ENCODE results near the gene FHOD3. TPM values are rescaled to one million over a fixed set of nuclear protein-coding genes. Genes with fewer than 3 reads are reported as not detected.

Gene FHOD3
- total and polyA plus RNA-seq, 5 donors from 2014 or later = not detected

- H3K27me3 Mint-ChIP-seq = peaks cover 4% of the 10 kb centered on the region
- ATAC-seq (ENCODE audit: low read depth in 2 of 2) = no peak
- no peak overlapping the region for H3K4me3 Mint-ChIP-seq
- H3K27ac Mint-ChIP-seq = no peak overlapping the region
- DNase-seq = no peak
- H3K36me3 Mint-ChIP-seq = no peaks in the 10 kb centered on the region
- Histone ChIP-seq H3K27me3 (ENCODE audit: control insufficient read depth, insufficient read depth, low read length) (no peaks in the 10 kb centered on the region), H3K4me3 (ENCODE audit: low read depth, low read length) (no peak overlapping the region), H3K4me1 (ENCODE audit: control insufficient read depth, insufficient read depth, low read length, poor library complexity, severe bottlenecking) (no peaks in the 10 kb centered on the region), H3K36me3 (ENCODE audit: control insufficient read depth, insufficient read depth, low read length) (no peaks in the 10 kb centered on the region), H3K9me3 (ENCODE audit: control insufficient read depth in 2 of 2, low read length in 2 of 2) (no peaks in the 10 kb centered on the region), H3K27ac (ENCODE audit: insufficient read depth, low read length, poor library complexity, severe bottlenecking) (no peak overlapping the region)
- no peaks in the 10 kb centered on the region for H3K4me1 Mint-ChIP-seq
- peaks cover 0 to 3% (median 0%) of the 10 kb centered on the region in 7 donors for H3K9me3 Mint-ChIP-seq
Observed at GRCh38 chr18:36509646-36510197, 212.2 kb downstream of the FHOD3 start.

GRCh38 chr18:36511791-36512352, 214.4 kb downstream of the FHOD3 start:
- Mint-ChIP-seq H3K27me3 (peaks cover 8% of the 10 kb centered on the region), H3K4me1 (no peaks in the 10 kb centered on the region), H3K4me3 (no peak overlapping the region), H3K9me3 (peaks cover 0 to 3% (median 0%) of the 10 kb centered on the region in 7 donors), H3K27ac (no peak overlapping the region), H3K36me3 (no peaks in the 10 kb centered on the region)
- Histone ChIP-seq H3K4me3 (ENCODE audit: low read depth, low read length) (no peak overlapping the region), H3K27ac (ENCODE audit: insufficient read depth, low read length, poor library complexity, severe bottlenecking) (no peak overlapping the region), H3K36me3 (ENCODE audit: control insufficient read depth, insufficient read depth, low read length) (no peaks in the 10 kb centered on the region), H3K9me3 (ENCODE audit: control insufficient read depth in 2 of 2, low read length in 2 of 2) (no peaks in the 10 kb centered on the region), H3K27me3 (ENCODE audit: control insufficient read depth, insufficient read depth, low read length) (no peaks in the 10 kb centered on the region), H3K4me1 (ENCODE audit: control insufficient read depth, insufficient read depth, low read length, poor library complexity, severe bottlenecking) (no peaks in the 10 kb centered on the region)
- DNase-seq (no peak), ATAC-seq (ENCODE audit: low read depth in 2 of 2) (no peak)

- H3K4me1 ChIP-seq (ENCODE audit: control insufficient read depth, insufficient read depth, low read length, poor library complexity, severe bottlenecking) = no peaks in the 10 kb centered on the region
- no peaks in the 10 kb centered on the region for H3K27me3 ChIP-seq (ENCODE audit: control insufficient read depth, insufficient read depth, low read length)
- H3K27ac ChIP-seq (ENCODE audit: insufficient read depth, low read length, poor library complexity, severe bottlenecking) = no peak overlapping the region
- ATAC-seq (ENCODE audit: low read depth in 2 of 2) (no peak), DNase-seq (no peak)
- Mint-ChIP-seq H3K4me3 (no peak overlapping the region), H3K27ac (no peak overlapping the region), H3K36me3 (no peaks in the 10 kb centered on the region), H3K9me3 (no peaks in the 10 kb centered on the region), H3K4me1 (no peaks in the 10 kb centered on the region), H3K27me3 (peaks cover 12% of the 10 kb centered on the region)
- H3K9me3 ChIP-seq (ENCODE audit: control insufficient read depth in 2 of 2, low read length in 2 of 2) = no peaks in the 10 kb centered on the region
- no peak overlapping the region for H3K4me3 ChIP-seq (ENCODE audit: low read depth, low read length)
- H3K36me3 ChIP-seq (ENCODE audit: control insufficient read depth, insufficient read depth, low read length) = no peaks in the 10 kb centered on the region
Observed at GRCh38 chr18:36513556-36513955, 216.0 kb downstream of the FHOD3 start.

GRCh38 chr18:36514778-36515177, 217.3 kb downstream of the FHOD3 start:
- Mint-ChIP-seq H3K4me3 (no peak overlapping the region), H3K27me3 (peaks cover 12% of the 10 kb centered on the region), H3K4me1 (no peaks in the 10 kb centered on the region), H3K9me3 (peaks cover 0 to 2% (median 0%) of the 10 kb centered on the region in 7 donors), H3K27ac (no peak overlapping the region), H3K36me3 (no peaks in the 10 kb centered on the region)
- H3K4me1 ChIP-seq (ENCODE audit: control insufficient read depth, insufficient read depth, low read length, poor library complexity, severe bottlenecking) = no peaks in the 10 kb centered on the region
- H3K27me3 ChIP-seq (ENCODE audit: control insufficient read depth, insufficient read depth, low read length) = no peaks in the 10 kb centered on the region
- DNase-seq (no peak), ATAC-seq (ENCODE audit: low read depth in 2 of 2) (no peak)
- no peaks in the 10 kb centered on the region for H3K36me3 ChIP-seq (ENCODE audit: control insufficient read depth, insufficient read depth, low read length)
- H3K27ac ChIP-seq (ENCODE audit: insufficient read depth, low read length, poor library complexity, severe bottlenecking) = no peak overlapping the region
- H3K9me3 ChIP-seq (ENCODE audit: control insufficient read depth in 2 of 2, low read length in 2 of 2) = no peaks in the 10 kb centered on the region
- H3K4me3 ChIP-seq (ENCODE audit: low read depth, low read length) = no peak overlapping the region

GRCh38 chr18:36516258-36516657, 218.7 kb downstream of the FHOD3 start:
- H3K4me3 ChIP-seq (ENCODE audit: low read depth, low read length) = no peak overlapping the region
- no peak overlapping the region for H3K4me3 Mint-ChIP-seq
- peaks cover 8% of the 10 kb centered on the region for H3K27me3 Mint-ChIP-seq
- peaks cover 0 to 4% (median 0%) of the 10 kb centered on the region in 7 donors for H3K9me3 Mint-ChIP-seq
- ATAC-seq (ENCODE audit: low read depth in 2 of 2) (no peak), DNase-seq (no peak)
- no peaks in the 10 kb centered on the region for H3K4me1 ChIP-seq (ENCODE audit: control insufficient read depth, insufficient read depth, low read length, poor library complexity, severe bottlenecking)
- H3K27ac ChIP-seq (ENCODE audit: insufficient read depth, low read length, poor library complexity, severe bottlenecking) = no peak overlapping the region
- no peaks in the 10 kb centered on the region for H3K36me3 ChIP-seq (ENCODE audit: control insufficient read depth, insufficient read depth, low read length)
- no peak overlapping the region for H3K27ac Mint-ChIP-seq
- no peaks in the 10 kb centered on the region for H3K27me3 ChIP-seq (ENCODE audit: control insufficient read depth, insufficient read depth, low read length)
- no peaks in the 10 kb centered on the region for H3K4me1 Mint-ChIP-seq
- no peaks in the 10 kb centered on the region for H3K36me3 Mint-ChIP-seq
- no peaks in the 10 kb centered on the region for H3K9me3 ChIP-seq (ENCODE audit: control insufficient read depth in 2 of 2, low read length in 2 of 2)

GRCh38 chr18:36516726-36517125, 219.2 kb downstream of the FHOD3 start:
- peaks cover 8% of the 10 kb centered on the region for H3K27me3 Mint-ChIP-seq
- Histone ChIP-seq H3K36me3 (ENCODE audit: control insufficient read depth, insufficient read depth, low read length) (no peaks in the 10 kb centered on the region), H3K27me3 (ENCODE audit: control insufficient read depth, insufficient read depth, low read length) (no peaks in the 10 kb centered on the region), H3K9me3 (ENCODE audit: control insufficient read depth in 2 of 2, low read length in 2 of 2) (no peaks in the 10 kb centered on the region), H3K4me1 (ENCODE audit: control insufficient read depth, insufficient read depth, low read length, poor library complexity, severe bottlenecking) (no peaks in the 10 kb centered on the region), H3K4me3 (ENCODE audit: low read depth, low read length) (no peak overlapping the region), H3K27ac (ENCODE audit: insufficient read depth, low read length, poor library complexity, severe bottlenecking) (no peak overlapping the region)
- no peaks in the 10 kb centered on the region for H3K4me1 Mint-ChIP-seq
- DNase-seq (no peak), ATAC-seq (ENCODE audit: low read depth in 2 of 2) (no peak)
- H3K27ac Mint-ChIP-seq = no peak overlapping the region
- peaks cover 0 to 4% (median 0%) of the 10 kb centered on the region in 7 donors for H3K9me3 Mint-ChIP-seq
- no peak overlapping the region for H3K4me3 Mint-ChIP-seq
- no peaks in the 10 kb centered on the region for H3K36me3 Mint-ChIP-seq

- Mint-ChIP-seq H3K4me3 (no peak overlapping the region), H3K36me3 (no peaks in the 10 kb centered on the region), H3K27ac (no peak overlapping the region), H3K27me3 (peaks cover 8% of the 10 kb centered on the region), H3K9me3 (peaks cover 0 to 4% (median 0%) of the 10 kb centered on the region in 7 donors), H3K4me1 (no peaks in the 10 kb centered on the region)
- Histone ChIP-seq H3K4me1 (ENCODE audit: control insufficient read depth, insufficient read depth, low read length, poor library complexity, severe bottlenecking) (no peaks in the 10 kb centered on the region), H3K9me3 (ENCODE audit: control insufficient read depth in 2 of 2, low read length in 2 of 2) (no peaks in the 10 kb centered on the region), H3K4me3 (ENCODE audit: low read depth, low read length) (no peak overlapping the region), H3K27ac (ENCODE audit: insufficient read depth, low read length, poor library complexity, severe bottlenecking) (no peak overlapping the region), H3K36me3 (ENCODE audit: control insufficient read depth, insufficient read depth, low read length) (no peaks in the 10 kb centered on the region), H3K27me3 (ENCODE audit: control insufficient read depth, insufficient read depth, low read length) (no peaks in the 10 kb centered on the region)
- no peak for DNase-seq
- no peak for ATAC-seq (ENCODE audit: low read depth in 2 of 2)
Observed at GRCh38 chr18:36518839-36519238, 221.3 kb downstream of the FHOD3 start.

- no peaks in the 10 kb centered on the region for H3K4me1 Mint-ChIP-seq
- no peaks in the 10 kb centered on the region for H3K9me3 ChIP-seq (ENCODE audit: control insufficient read depth in 2 of 2, low read length in 2 of 2)
- no peak overlapping the region for H3K4me3 ChIP-seq (ENCODE audit: low read depth, low read length)
- no peaks in the 10 kb centered on the region for H3K27me3 ChIP-seq (ENCODE audit: control insufficient read depth, insufficient read depth, low read length)
- H3K4me3 Mint-ChIP-seq = no peak overlapping the region
- H3K27me3 Mint-ChIP-seq = peaks cover 8% of the 10 kb centered on the region
- H3K27ac ChIP-seq (ENCODE audit: insufficient read depth, low read length, poor library complexity, severe bottlenecking) = no peak overlapping the region
- DNase-seq (no peak), ATAC-seq (ENCODE audit: low read depth in 2 of 2) (no peak)
- peaks cover 0 to 4% (median 0%) of the 10 kb centered on the region in 7 donors for H3K9me3 Mint-ChIP-seq
- H3K36me3 Mint-ChIP-seq = no peaks in the 10 kb centered on the region
- no peaks in the 10 kb centered on the region for H3K4me1 ChIP-seq (ENCODE audit: control insufficient read depth, insufficient read depth, low read length, poor library complexity, severe bottlenecking)
- no peak overlapping the region for H3K27ac Mint-ChIP-seq
- H3K36me3 ChIP-seq (ENCODE audit: control insufficient read depth, insufficient read depth, low read length) = no peaks in the 10 kb centered on the region
Observed at GRCh38 chr18:36519358-36519757, 221.8 kb downstream of the FHOD3 start.
